Medulla oblongata (tissue), 1 donor: ENCODE data around the gene ZP4.
A peak's percentile ranks its signal among the peaks of the same experiment; 100 is the strongest.
"Not testable (repeated sequence)": the region's sequence is repeated elsewhere in the genome, so short reads cannot be mapped to it uniquely, and the experiment has no call there.

Experiments used
- DNase-seq: peaks from one replicate; pipeline ENCODE4 v3.0.0-alpha.2; 2015; ENCODE audit errors: extremely low spot score

ZP4 gene

GRCh38 chr1:237878406-237878805 is 12.3 kb downstream of the ZP4 start:
- no peak for DNase-seq

- peak; percentile 35 for DNase-seq
Measured at GRCh38 chr1:237877631-237878030, 13.1 kb downstream of the ZP4 start.

- DNase-seq, result no peak
Measured at GRCh38 chr1:237875291-237875690, 15.4 kb downstream of the ZP4 start.

GRCh38 chr1:237873487-237874211 is 17.1 kb downstream of the ZP4 start:
- no peak for DNase-seq

- no peak for DNase-seq
Measured at GRCh38 chr1:237868817-237869600, 21.7 kb downstream of the ZP4 start.

- no peak for DNase-seq
Measured at GRCh38 chr1:237867380-237867888, 23.3 kb downstream of the ZP4 start.

- DNase-seq, result peak; percentile 68
Measured at GRCh38 chr1:237864338-237865244, 26.1 kb downstream of the ZP4 start.

GRCh38 chr1:237863234-237863633 is 27.5 kb downstream of the ZP4 start:
- DNase-seq, result no peak

GRCh38 chr1:237861944-237862343 is 28.8 kb downstream of the ZP4 start:
- DNase-seq, result no peak

- DNase-seq, result no peak
Measured at GRCh38 chr1:237858992-237859391, 31.7 kb downstream of the ZP4 start.

- DNase-seq, result no peak
Measured at GRCh38 chr1:237857455-237857854, 33.3 kb downstream of the ZP4 start.

GRCh38 chr1:237852342-237852741 is 38.4 kb downstream of the ZP4 start:
- no peak for DNase-seq

GRCh38 chr1:237851210-237851845 is 39.4 kb downstream of the ZP4 start:
- peak; percentile 54 for DNase-seq

- DNase-seq, result not testable (repeated sequence)
Measured at GRCh38 chr1:237843516-237843915, 47.2 kb downstream of the ZP4 start.

GRCh38 chr1:237841485-237841884 is 49.2 kb downstream of the ZP4 start:
- no peak for DNase-seq

- DNase-seq, result no peak
Measured at GRCh38 chr1:237838904-237839534, 51.7 kb downstream of the ZP4 start.

GRCh38 chr1:237838320-237838719 is 52.4 kb downstream of the ZP4 start:
- DNase-seq, result no peak

GRCh38 chr1:237834461-237834860 is 56.3 kb downstream of the ZP4 start:
- DNase-seq, result no peak

GRCh38 chr1:237834048-237834447 is 56.7 kb downstream of the ZP4 start:
- DNase-seq, result no peak

GRCh38 chr1:237832858-237833257 is 57.9 kb downstream of the ZP4 start:
- no peak for DNase-seq
